A549 (cell line): ENCODE results near the gene IFT80.

Source experiments
- BHLHE40 ChIP-seq: IDR thresholded peaks from 2 replicates; pipeline ENCODE4 v1.6.1; 2012; ENCODE audit warnings: low read depth, low read length, inconsistent platforms
- CEBPB ChIP-seq, 2 experiments: fragments of >200 bp in 1 of 2; sonication (Bioruptor Twin) in 1 of 2; formaldehyde crosslinking in 1 of 2; IDR thresholded peaks; 2 replicates each; pipeline ENCODE4 v1.6.1; 2012 to 2016
- POLR2A ChIP-seq: IDR thresholded peaks from 2 replicates; pipeline ENCODE4 v1.6.1; 2012; ENCODE audit warnings: mild to moderate bottlenecking, low read length
- TF ChIP-seq, protein P1 (sequence below): IDR thresholded peaks from 2 replicates; pipeline ENCODE4 v1.6.1; 2012
- TF ChIP-seq, protein P2 (sequence below): fragments of >200 bp; sonication (Bioruptor Twin); formaldehyde crosslinking; IDR thresholded peaks from 3 replicates; pipeline ENCODE4 v1.5.1; 2016
- TF ChIP-seq, protein P3 (sequence below): IDR thresholded peaks from 2 replicates; pipeline ENCODE4 v1.6.1; 2012

DNA sequence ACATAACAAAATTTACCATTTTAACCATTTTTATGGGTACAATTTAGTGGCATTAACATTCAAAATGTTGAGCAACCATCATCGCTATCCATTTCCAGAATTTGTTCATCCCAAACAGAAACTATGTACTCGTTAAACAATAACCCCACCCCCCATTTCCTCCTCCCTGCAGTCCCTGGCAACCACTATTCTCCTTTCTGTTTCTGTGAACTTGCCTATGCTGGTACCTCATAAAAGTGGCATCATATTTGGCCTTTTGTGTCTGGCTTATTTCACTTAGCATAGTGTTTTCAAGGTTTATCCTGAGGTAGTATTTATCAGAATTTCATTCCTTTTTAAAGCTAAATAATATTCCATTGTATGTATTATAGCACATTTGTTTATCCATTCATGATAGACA is 141.4 kb downstream of the IFT80 start:
- TF ChIP-seq, protein P1, sequence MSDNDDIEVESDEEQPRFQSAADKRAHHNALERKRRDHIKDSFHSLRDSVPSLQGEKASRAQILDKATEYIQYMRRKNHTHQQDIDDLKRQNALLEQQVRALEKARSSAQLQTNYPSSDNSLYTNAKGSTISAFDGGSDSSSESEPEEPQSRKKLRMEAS = no peak
- TF ChIP-seq, protein P2, sequence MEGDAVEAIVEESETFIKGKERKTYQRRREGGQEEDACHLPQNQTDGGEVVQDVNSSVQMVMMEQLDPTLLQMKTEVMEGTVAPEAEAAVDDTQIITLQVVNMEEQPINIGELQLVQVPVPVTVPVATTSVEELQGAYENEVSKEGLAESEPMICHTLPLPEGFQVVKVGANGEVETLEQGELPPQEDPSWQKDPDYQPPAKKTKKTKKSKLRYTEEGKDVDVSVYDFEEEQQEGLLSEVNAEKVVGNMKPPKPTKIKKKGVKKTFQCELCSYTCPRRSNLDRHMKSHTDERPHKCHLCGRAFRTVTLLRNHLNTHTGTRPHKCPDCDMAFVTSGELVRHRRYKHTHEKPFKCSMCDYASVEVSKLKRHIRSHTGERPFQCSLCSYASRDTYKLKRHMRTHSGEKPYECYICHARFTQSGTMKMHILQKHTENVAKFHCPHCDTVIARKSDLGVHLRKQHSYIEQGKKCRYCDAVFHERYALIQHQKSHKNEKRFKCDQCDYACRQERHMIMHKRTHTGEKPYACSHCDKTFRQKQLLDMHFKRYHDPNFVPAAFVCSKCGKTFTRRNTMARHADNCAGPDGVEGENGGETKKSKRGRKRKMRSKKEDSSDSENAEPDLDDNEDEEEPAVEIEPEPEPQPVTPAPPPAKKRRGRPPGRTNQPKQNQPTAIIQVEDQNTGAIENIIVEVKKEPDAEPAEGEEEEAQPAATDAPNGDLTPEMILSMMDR = no peak
- no peak for TF ChIP-seq BHLHE40
- TF ChIP-seq, protein P3, sequence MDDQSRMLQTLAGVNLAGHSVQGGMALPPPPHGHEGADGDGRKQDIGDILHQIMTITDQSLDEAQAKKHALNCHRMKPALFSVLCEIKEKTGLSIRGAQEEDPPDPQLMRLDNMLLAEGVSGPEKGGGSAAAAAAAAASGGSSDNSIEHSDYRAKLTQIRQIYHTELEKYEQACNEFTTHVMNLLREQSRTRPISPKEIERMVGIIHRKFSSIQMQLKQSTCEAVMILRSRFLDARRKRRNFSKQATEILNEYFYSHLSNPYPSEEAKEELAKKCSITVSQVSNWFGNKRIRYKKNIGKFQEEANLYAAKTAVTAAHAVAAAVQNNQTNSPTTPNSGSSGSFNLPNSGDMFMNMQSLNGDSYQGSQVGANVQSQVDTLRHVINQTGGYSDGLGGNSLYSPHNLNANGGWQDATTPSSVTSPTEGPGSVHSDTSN = no peak
- TF ChIP-seq POLR2A = no peak
- no peak for TF ChIP-seq CEBPB (IDR thresholded peaks at IDR 0.05)
